Activated CD4-positive, alpha-beta T cell treated with anti-CD3 and anti-CD28 coated beads, Interleukin-2, amount 50 U/mL, for 16 hours (primary cell): ENCODE results near the gene HDLBP.

ENCODE experiments used
- DNase-seq: peaks from one replicate; pipeline ENCODE4 v3.0.0-alpha.2; 2020

HDLBP gene

GRCh38 chr2:241189856-241190201 is 125.6 kb downstream of the HDLBP start:
- no peak for DNase-seq

GRCh38 chr2:241189093-241189855 is 126.2 kb downstream of the HDLBP start:
- DNase-seq, result no peak

GRCh38 chr2:241188361-241189092 is 126.9 kb downstream of the HDLBP start, which contains the start of gene ANO7:
Gene ANO7, plus strand, starts transcription at chr2:241188677. Its CDS starts 1,387 bp downstream, at chr2:241190064.
- DNase-seq, result no peak

- no peak for DNase-seq
Measured at GRCh38 chr2:241187918-241188234, 127.6 kb downstream of the HDLBP start.

- no peak for DNase-seq
Measured at GRCh38 chr2:241187101-241187917, 128.2 kb downstream of the HDLBP start.

- DNase-seq, result no peak
Measured at GRCh38 chr2:241185961-241186360, 129.5 kb downstream of the HDLBP start.

- no peak for DNase-seq
Measured at GRCh38 chr2:241184901-241185300, 130.6 kb downstream of the HDLBP start.

GRCh38 chr2:241183221-241183620 is 132.3 kb downstream of the HDLBP start:
- no peak for DNase-seq

GRCh38 chr2:241182531-241183133 is 132.8 kb downstream of the HDLBP start:
- DNase-seq, result no peak

GRCh38 chr2:241182126-241182525 is 133.3 kb downstream of the HDLBP start:
- DNase-seq, result no peak

GRCh38 chr2:241180495-241180894 is 135.0 kb downstream of the HDLBP start:
- DNase-seq, result no peak

GRCh38 chr2:241179899-241180298 is 135.6 kb downstream of the HDLBP start:
- DNase-seq, result peak; percentile 78

- DNase-seq, result no peak
Measured at GRCh38 chr2:241178961-241179360, 136.5 kb downstream of the HDLBP start.

- DNase-seq, result no peak
Measured at GRCh38 chr2:241177526-241178334, 137.7 kb downstream of the HDLBP start.
